Measurements from ENCODE around the gene SLC2A8.
A peak's percentile ranks its signal among the peaks of the same experiment; 100 is the strongest.

Gene SLC2A8

GRCh38 chr9:127396808-127397645 lies at the start of gene SLC2A8:
TSS of gene SLC2A8 (plus strand) at chr9:127397169. CDS start at chr9:127397231, 62 bp downstream.
- Histone ChIP-seq H3K4me3 (replicated peaks; ENCODE audit: low read depth, low read length) (peak within 1 kb of the TSS; percentile 77), H3K36me3 (ENCODE audit: control insufficient read depth, insufficient read depth, low read length) (no peaks in the 10 kb centered on the region), H3K27me3 (replicated peaks; ENCODE audit: control insufficient read depth, insufficient read depth, low read length) (no peaks in the 10 kb centered on the region)
- peak; percentile 98 for DNase-seq (ENCODE audit: extremely low read depth, insufficient read length)
- no peak for TF ChIP-seq CTCF (IDR thresholded peaks at IDR 0.05; ENCODE audit: insufficient read depth, low read length, poor library complexity, severe bottlenecking)

- DNase-seq (ENCODE audit: extremely low read depth, insufficient read length) = no peak
- no peak overlapping the region for H3K4me3 ChIP-seq (replicated peaks; ENCODE audit: low read depth, low read length)
- peaks cover 1% of the 10 kb centered on the region for H3K36me3 ChIP-seq (ENCODE audit: control insufficient read depth, insufficient read depth, low read length)
- no peaks in the 10 kb centered on the region for H3K27me3 ChIP-seq (replicated peaks; ENCODE audit: control insufficient read depth, insufficient read depth, low read length)
- peak; percentile 27 for TF ChIP-seq CTCF (IDR thresholded peaks at IDR 0.05; ENCODE audit: insufficient read depth, low read length, poor library complexity, severe bottlenecking)
Measured at GRCh38 chr9:127347831-127348776, 48.9 kb upstream of the SLC2A8 start.

GRCh38 chr9:127349483-127350113 lies 47.4 kb upstream of the SLC2A8 start:
- no peak for TF ChIP-seq CTCF (IDR thresholded peaks at IDR 0.05; ENCODE audit: insufficient read depth, low read length, poor library complexity, severe bottlenecking)
- Histone ChIP-seq H3K36me3 (ENCODE audit: control insufficient read depth, insufficient read depth, low read length) (peaks cover under 1% of the 10 kb centered on the region), H3K4me3 (replicated peaks; ENCODE audit: low read depth, low read length) (no peak overlapping the region), H3K27me3 (replicated peaks; ENCODE audit: control insufficient read depth, insufficient read depth, low read length) (no peaks in the 10 kb centered on the region)
- no peak for DNase-seq (ENCODE audit: extremely low read depth, insufficient read length)

- Histone ChIP-seq H3K27me3 (replicated peaks; ENCODE audit: control insufficient read depth, insufficient read depth, low read length) (no peaks in the 10 kb centered on the region), H3K36me3 (ENCODE audit: control insufficient read depth, insufficient read depth, low read length) (no peaks in the 10 kb centered on the region; the same call in 1 of the 2 replicates), H3K4me3 (replicated peaks; ENCODE audit: low read depth, low read length) (no peak overlapping the region)
- no peak for TF ChIP-seq CTCF (IDR thresholded peaks at IDR 0.05; ENCODE audit: insufficient read depth, low read length, poor library complexity, severe bottlenecking)
- DNase-seq (ENCODE audit: extremely low read depth, insufficient read length) = no peak
Measured at GRCh38 chr9:127351182-127352166, 45.5 kb upstream of the SLC2A8 start.
